GM19468 (cell line): Measurements from ENCODE around the gene KSR2.
"Not testable (repeated sequence)": the region's sequence is repeated elsewhere in the genome, so short reads cannot be mapped to it uniquely, and the experiment has no call there.

Experiments
- ATAC-seq: cut with Tn5 transposase; IDR thresholded peaks from one replicate; pipeline ENCODE4 v1.9.1; 2021; ENCODE audit warnings: mild to moderate bottlenecking, moderate library complexity, moderate number of reproducible peaks; ENCODE audit not compliant: unreplicated experiment; ENCODE audit errors: extremely low read depth

Gene KSR2

DNA sequence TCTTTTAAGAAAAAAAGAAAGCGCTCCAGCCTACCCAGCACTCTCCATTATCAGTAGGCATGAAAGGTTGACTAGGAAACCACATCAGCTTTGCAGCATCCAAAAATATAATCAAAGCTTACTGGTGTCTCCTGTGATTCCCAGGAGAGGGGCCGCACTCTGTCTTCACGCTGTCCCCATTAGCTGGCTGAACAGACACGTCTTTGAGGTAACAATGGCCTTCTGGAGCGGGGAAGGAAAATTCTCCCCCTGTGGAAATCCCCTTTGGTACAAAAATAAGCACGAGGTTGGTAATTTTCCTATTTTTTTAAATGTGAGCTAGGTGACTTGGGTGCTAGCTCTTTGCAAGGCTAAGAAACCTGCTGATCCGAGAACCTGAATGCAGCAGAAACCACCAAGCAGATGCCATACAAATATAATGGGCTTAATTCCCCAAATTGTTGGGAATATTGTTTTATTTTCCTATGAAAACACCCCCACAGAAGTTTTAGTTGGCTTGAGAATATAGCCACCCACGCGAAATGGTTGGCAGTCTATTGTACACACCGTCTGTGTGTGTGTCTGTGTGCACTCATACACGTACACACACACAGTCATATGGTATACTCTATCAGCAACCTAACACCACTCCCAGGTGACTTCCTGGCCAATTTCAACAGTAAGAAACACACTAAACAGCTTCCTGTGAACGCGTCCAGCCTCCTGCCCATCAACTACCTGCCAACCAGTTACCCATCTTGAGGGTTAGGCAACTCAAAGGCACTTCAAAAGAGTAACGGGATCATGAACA is 71.2 kb downstream of the KSR2 start:
- ATAC-seq: no peak

GRCh38 chr12:117896009-117896408 is 72.8 kb downstream of the KSR2 start:
- no peak for ATAC-seq

DNA sequence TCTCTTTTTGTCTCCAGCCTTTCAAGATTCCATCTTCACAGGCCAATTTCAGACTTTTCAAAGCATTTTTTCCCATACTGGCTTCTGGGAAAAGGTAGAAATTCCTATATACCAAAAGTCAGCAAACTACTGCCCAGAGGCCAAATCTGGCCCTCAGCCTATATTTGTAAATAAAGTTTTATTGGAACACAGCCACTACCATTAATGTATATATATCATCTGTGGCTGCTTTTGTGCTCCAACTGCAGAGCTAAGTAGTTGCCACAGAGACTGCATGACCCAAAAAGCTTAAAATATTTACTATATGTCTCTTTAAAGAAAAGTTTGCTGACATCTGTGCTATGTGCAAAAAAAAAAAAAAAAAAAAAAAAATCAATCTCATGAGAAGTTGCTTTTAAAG is 76.3 kb downstream of the KSR2 start:
- ATAC-seq: no peak

DNA sequence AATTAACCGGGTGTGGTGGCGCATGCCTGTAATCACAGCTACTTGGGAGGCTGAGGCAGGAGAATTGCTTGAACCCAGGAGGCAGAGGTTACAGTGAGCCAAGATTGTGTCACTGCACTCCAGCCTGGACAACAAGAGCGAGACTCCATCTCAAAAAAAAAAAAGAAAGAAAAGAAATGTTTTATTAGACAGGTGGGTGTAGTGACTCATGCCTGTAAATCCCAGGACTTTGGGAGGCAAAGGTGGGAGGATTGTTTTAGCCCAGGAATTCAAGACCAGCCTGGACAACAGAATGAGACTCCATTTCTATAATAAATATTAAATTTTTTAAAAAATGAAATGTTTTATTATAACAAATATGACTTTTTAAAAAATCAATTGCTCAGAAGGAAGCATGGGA is 77.5 kb downstream of the KSR2 start:
- not testable (repeated sequence) for ATAC-seq

- ATAC-seq: no peak
Measured at GRCh38 chr12:117890644-117891043, 78.1 kb downstream of the KSR2 start.

DNA sequence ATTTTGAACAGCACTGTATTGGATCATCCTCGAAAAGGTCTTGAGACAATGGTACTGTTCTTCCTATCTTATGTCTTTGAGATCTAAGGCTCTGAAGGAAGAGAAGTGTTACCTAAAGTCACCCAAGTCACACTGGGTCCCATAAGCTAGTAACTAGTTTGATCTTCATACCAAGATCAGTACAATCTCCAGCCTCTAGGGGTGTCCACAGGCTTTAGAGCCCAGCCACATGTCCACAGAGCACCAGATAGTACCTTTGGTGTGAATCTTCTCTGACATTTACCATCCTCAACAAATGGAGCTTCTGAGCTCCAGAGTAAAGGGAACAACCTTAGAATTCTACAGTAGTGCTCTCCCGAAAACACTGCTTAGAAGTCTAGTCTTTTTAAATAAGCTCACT is 78.7 kb downstream of the KSR2 start:
- no peak for ATAC-seq

GRCh38 chr12:117889098-117889497 is 79.7 kb downstream of the KSR2 start:
- ATAC-seq: no peak

DNA sequence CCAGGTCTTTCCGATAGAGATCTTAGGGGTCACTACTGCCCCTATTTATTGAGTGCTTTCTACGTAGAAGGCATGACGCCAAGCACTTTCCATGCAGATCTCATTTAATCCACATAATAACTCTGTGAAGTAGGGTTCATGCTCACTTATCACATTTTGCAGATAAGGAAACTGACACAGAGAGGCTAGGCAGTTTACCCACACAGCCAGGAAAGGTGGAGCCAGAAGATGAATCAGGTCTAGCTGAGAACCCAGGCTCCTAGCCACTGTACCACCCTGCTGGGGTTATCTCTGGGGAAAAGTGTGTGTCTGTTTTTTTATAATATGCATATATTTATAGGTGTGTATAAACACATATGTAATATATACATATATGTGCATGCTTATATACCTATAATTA is 83.6 kb downstream of the KSR2 start:
- ATAC-seq: no peak

GRCh38 chr12:117884161-117884560 is 84.6 kb downstream of the KSR2 start:
- no peak for ATAC-seq

GRCh38 chr12:117882603-117883184 is 86.1 kb downstream of the KSR2 start:
- ATAC-seq: no peak

DNA sequence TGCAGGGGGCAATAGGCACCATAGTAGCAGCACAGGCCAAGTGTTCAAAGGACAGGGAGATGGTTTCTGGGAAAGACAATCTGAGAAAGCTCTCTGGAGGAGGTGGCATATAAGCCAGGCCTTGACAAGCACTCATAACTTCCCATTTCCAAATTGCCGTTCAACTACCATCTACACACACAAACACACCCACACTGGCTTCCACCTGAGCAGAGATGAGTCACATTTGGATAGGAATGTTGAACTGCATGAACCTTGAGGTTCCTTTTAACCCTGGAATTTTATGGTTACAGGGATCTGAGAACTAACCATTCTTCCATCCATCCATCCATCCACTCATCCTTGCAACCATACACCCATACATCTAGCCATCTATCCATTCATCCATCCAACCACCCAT is 86.6 kb downstream of the KSR2 start:
- no peak for ATAC-seq

DNA sequence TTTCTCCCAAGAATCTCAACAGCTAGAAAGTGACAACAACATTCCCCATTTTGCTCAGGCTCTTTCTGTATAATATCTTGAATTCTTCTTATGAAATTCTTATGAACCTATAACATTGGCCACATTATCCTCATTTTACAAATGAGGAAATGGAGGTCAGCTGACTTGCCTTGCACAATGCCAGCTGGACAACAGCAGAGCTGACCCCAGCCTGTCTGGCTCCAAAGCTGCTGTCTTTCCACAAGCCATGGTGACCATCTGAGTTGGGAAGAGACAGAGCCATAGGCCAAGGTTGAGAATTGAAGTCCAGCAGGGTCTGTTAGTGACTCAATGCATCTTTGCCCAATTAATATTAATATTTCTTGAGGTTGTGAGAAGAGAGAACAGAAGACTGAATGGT is 87.3 kb downstream of the KSR2 start:
- no peak for ATAC-seq

DNA sequence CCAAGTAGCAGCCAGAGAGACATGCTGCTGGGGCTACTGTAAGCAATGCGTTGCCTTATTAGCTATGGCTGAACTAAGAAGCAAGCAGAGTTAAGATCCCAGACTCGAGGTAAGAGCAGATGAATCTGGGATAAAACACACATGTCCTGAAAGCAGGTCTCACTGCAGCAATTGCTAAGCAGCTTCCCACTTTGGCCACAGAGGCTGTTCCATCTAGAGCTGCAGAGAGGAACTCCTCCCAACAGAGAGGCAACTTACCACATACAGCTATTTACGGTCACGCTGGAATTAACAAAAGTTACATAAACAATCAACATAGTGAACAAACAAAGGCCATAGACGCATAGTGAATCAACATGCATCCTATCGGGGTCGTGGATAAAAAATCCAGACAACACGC is 90.2 kb downstream of the KSR2 start:
- ATAC-seq: no peak

GRCh38 chr12:117876436-117876816 is 92.4 kb downstream of the KSR2 start:
- ATAC-seq: no peak

- no peak for ATAC-seq
Measured at GRCh38 chr12:117875744-117876435, 92.9 kb downstream of the KSR2 start.

GRCh38 chr12:117874842-117875434 is 93.9 kb downstream of the KSR2 start:
- ATAC-seq: no peak

DNA sequence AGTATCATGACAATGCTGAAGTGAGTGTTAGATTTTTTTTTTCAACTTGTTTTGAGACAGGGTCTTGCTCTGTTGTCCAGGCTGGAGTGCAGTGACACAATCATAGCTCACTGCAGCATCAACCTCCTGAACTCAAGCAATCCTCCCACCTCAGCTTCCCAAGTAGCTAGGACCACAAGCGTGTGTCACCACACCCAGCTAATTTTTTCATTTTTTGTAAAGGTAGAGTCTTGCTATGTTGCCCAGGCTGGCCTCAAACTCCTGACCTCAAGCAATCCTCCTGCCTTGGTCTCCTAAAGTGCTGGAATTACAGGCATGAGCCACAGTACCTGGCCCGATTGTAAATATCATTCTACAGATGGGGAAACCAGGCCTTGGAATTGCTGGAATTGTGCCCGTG is 94.6 kb downstream of the KSR2 start:
- not testable (repeated sequence) for ATAC-seq

- no peak for ATAC-seq
Measured at GRCh38 chr12:117872546-117873169, 96.1 kb downstream of the KSR2 start.

- no peak for ATAC-seq
Measured at GRCh38 chr12:117869551-117869950, 99.2 kb downstream of the KSR2 start.

DNA sequence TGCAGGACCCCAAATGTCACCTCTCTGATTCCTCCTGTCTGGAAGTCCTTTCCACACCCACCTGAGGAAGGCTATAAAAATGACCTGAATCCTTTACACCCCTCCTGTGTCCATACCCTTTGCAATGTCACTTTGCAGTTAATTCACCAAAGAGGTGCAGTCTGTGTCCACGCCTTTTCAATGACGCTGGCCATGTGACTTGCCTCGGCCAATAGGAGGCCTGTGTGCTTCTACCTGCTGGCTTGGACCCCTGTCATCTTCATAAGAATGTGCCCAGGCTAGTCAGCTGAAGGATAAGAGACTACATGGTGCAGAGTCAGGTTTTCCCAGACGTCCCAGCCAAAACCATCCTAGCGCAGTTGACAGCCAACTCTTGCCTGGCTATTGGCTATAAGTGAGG is 101.4 kb downstream of the KSR2 start:
- no peak for ATAC-seq

GRCh38 chr12:117865505-117865904 is 103.3 kb downstream of the KSR2 start:
- no peak for ATAC-seq
